HG03520 (cell line): ENCODE results near the gene LYRM4.

Experiments used
- ATAC-seq: cut with Tn5 transposase; IDR thresholded peaks from one replicate; pipeline ENCODE4 v1.9.1; 2021; ENCODE audit warnings: mild to moderate bottlenecking, moderate library complexity; ENCODE audit not compliant: unreplicated experiment

Gene LYRM4

DNA sequence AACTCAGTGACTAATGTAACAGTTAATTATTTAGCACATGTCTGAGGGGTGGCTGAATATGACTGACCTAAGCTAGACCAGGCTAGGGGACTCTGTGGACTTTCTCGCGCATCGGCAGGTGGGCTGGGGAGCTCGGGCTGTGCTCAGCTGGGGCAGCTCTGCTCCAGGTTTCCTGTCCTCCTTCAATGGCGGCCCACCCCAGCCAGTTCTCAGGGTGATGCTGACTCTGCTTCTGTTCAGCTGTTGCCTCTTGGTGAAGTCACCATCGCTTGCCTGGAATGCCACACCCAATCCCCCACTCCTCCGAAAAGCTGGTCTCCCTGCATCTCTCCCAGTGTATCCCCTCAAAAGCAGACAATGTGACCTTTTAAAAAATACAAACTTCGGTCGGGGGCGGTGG is 155.6 kb downstream of the LYRM4 start:
- ATAC-seq = no peak

- no peak for ATAC-seq
Measured at GRCh38 chr6:5104667-5105066, 156.1 kb downstream of the LYRM4 start.

DNA sequence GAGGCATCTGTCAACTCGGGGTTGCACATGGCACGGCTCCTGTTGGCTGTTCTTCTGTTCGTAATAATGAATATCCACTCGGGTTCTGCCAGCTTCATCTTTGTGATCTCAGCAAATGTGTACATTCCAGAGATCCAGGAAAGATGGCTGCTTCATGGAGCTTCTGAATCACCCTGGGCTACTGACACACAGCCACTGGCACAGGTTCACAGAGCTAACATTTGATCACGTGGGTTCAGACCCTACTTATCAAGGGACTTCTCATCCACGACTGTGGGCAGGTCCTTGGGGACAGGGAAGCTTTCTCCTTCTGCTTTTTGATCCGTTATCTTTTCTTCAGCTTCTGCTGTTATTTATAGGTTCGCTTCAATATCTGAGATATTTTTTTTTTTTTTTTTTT is 157.5 kb downstream of the LYRM4 start:
- ATAC-seq = no peak

DNA sequence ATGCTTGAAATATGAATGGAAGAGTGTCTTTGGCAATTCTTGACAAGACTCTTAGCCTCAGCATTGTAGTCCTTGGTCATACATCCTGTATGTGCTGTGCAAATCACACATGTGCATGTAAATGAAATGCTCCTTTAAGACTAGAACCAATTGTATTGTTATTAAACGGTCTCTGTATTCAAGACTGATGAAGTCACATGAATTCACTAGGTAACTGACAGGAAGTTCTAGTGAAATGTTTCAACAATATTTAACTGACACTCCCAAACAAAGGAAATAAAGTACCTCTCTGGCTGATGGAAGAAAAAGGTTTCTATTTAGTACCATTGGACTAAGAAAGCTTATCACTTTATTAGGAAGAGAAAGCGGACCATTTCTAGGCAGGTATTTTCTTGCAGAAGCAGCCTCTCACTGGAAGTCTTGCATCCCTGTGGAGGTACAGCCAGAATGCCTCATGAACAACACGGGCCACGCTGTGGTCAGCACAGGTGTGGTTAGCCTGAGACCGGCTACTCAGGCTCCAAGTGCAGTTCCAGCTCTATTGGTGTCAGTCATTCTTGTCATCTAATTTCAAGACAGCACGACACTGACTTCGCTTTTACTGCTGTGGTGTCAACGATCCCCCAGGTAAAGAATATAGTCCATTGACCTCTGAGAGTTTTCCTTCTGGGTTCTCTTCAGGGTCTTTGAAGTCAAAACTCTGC is 158.3 kb downstream of the LYRM4 start:
- ATAC-seq = no peak

- ATAC-seq = no peak
Measured at GRCh38 chr6:5100806-5101205, 159.9 kb downstream of the LYRM4 start.

DNA sequence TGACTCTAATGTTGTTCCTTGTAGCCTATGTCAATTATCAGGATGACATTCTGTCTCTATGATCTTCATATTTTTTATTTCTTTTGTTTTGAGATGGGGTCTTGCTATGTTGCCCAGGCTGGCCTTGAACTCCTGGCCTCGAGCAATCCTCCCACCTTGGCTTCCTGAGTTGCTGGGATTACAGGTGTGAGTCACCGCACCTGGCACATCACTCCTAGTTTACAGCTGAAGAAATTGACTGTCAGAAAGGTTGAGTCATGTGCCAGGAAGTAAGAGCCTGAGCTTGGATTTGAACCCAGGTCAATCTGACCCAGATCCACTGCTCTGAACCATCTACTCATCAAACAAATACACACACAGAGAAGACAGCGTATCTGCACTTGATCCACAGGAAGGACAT is 161.2 kb downstream of the LYRM4 start:
- ATAC-seq = no peak

DNA sequence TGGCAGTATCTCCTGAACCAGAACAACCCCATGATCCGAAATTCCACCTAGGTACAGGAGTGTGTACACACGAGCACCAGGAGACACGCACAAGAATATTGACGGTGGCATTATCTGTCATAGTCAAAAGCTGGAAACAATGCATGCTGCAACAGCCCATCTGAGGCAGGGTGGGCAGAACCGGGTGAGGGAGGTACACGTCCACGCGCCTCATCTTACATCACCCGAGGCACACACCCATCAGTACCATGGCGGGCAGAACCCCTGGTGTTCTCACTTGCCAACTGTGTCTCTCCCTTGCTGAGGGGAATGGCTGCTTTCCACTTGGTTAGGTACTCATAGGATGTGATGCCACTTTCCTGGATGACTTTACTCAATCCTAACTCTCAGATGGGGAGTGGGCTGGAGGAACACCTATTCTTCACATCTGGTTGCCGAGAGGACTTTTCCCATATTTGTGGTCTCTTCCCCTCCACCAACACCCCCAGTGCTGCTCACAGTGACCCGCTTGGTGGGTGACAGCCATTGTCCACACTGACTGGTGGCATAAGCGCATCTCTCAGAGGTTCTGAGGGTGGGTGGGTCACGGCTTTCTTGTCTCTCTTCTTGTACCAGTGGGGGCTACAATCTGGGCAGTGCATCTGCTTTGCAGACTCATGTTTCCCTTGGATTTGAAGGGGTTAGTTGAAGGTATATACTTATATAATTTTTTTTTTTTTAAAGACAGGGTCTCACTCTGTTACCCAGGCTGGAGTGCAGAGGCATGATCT is 162.1 kb downstream of the LYRM4 start:
- no peak for ATAC-seq

GRCh38 chr6:5096482-5096881 is 164.3 kb downstream of the LYRM4 start:
- ATAC-seq = no peak

GRCh38 chr6:5095236-5095635 is 165.5 kb downstream of the LYRM4 start:
- ATAC-seq = peak; percentile 64

- no peak for ATAC-seq
Measured at GRCh38 chr6:5094327-5094726, 166.4 kb downstream of the LYRM4 start.

GRCh38 chr6:5093231-5094015 is 167.3 kb downstream of the LYRM4 start:
- no peak for ATAC-seq

GRCh38 chr6:5091210-5092069 is 169.3 kb downstream of the LYRM4 start:
- no peak for ATAC-seq

DNA sequence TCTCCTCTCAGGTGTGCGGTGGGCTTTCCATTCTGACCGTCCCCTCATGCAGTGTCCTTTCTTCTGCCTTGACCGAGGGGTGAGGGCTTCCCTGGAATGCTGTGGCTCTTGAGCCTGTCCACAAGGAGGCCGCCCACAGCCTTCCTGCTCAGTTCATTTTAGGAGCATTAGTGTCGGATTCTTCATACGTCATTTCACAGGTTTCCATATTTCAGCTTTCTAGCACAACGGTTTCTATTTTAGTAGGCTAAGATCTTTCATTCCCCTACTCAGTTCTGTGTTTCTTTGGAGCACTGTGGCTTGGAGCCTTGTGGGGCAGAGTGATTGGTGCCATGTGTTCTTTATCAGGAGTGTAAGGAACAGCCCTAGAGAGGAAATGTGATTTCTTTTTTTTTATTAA is 170.1 kb downstream of the LYRM4 start:
- no peak for ATAC-seq

GRCh38 chr6:5089481-5090438 is 171.0 kb downstream of the LYRM4 start:
- ATAC-seq = no peak

DNA sequence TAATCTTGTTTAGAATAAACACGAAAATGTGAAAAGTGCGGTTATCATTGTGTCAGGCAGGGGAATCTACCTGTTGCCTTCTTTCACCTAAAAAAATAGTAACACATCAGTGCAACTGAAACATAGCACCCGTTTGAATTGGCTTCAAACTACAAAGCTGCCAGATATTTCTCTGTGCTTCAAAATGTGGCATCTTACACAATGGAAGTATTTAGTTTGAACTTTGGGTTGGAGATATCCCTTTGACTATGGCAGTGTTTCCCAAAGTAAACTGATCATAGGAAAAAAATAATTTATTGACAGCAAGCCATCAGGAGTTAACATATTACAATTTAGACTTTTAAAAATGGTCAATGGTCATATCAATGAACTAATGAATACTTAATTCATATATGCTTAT is 172.0 kb downstream of the LYRM4 start:
- ATAC-seq = no peak

DNA sequence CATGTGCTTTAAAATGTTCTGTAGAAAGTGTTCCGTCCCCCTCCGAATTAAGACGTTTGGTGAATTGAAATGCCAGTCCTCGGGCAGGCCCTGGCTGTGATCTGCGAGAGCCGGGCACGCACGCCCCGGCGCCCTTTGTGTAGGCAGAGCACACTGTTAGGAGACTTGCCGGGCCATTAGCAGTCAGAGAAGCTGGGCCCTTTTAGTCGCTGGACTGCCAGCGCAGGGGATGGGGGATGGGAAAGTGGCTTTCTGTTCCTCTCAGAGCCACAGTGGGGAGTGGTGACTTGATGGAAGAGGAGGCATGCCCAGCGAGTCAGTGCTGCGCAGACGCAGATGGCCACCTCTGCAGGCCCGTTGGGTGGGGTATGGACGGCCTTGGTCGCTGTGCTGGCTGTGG is 173.4 kb downstream of the LYRM4 start:
- ATAC-seq = no peak

DNA sequence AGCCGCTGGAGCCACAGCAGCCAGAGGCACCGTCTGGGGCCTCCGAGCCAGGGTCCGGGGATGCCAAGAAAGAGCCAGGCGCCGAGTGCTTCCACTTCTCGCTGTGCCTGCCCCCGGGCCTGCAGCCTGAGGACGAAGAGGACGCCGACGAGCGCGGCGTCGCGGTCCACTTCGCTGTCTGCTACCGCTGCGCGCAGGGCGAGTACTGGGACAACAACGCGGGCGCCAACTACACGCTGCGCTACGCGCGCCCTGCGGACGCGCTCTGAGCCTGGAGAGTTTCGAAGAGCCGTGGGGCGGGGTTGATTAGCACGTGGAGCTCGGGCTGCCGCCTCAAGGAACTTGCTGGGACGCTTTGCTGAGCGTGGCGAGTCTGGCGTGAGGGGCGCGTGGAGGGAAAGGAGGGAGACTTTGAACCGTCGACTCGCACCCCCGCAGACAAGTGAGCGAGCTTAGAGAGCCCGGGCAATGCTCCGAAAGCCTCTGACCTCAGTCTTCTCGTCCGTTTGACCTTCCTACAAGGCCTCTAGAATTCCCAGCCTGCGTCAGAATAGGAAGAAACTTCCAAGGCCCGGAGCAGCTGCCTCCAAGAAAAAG is 174.4 kb downstream of the LYRM4 start:
- ATAC-seq = no peak

- no peak for ATAC-seq
Measured at GRCh38 chr6:5085648-5086293, 175.0 kb downstream of the LYRM4 start.
